NCI-H2107 (cell line): ENCODE measurements around the gene NOS1AP.

Source experiments
- DNase-seq: peaks from one replicate; lab custom pipeline; 2025; lab: John Stamatoyannopoulos, UW

Gene NOS1AP

GRCh38 chr1:162090378-162090777 lies 20.9 kb downstream of the NOS1AP start:
- no peak for DNase-seq

GRCh38 chr1:162091681-162092524 lies 22.4 kb downstream of the NOS1AP start:
- DNase-seq = no peak

GRCh38 chr1:162093095-162093494 lies 23.6 kb downstream of the NOS1AP start:
- no peak for DNase-seq

GRCh38 chr1:162094271-162094670 lies 24.8 kb downstream of the NOS1AP start:
- no peak for DNase-seq

- DNase-seq = no peak
Observed at GRCh38 chr1:162094723-162095122, 25.2 kb downstream of the NOS1AP start.

- DNase-seq = no peak
Observed at GRCh38 chr1:162107911-162108310, 38.4 kb downstream of the NOS1AP start.

GRCh38 chr1:162108426-162108825 lies 38.9 kb downstream of the NOS1AP start:
- DNase-seq = no peak

GRCh38 chr1:162110910-162111309 lies 41.4 kb downstream of the NOS1AP start:
- no peak for DNase-seq

- no peak for DNase-seq
Observed at GRCh38 chr1:162111572-162111971, 42.1 kb downstream of the NOS1AP start.

- DNase-seq = no peak
Observed at GRCh38 chr1:162113419-162113818, 43.9 kb downstream of the NOS1AP start.

GRCh38 chr1:162117039-162117774 lies 47.7 kb downstream of the NOS1AP start:
- no peak for DNase-seq

GRCh38 chr1:162118063-162118462 lies 48.6 kb downstream of the NOS1AP start:
- no peak for DNase-seq

- no peak for DNase-seq
Observed at GRCh38 chr1:162128693-162129356, 59.3 kb downstream of the NOS1AP start.

- no peak for DNase-seq
Observed at GRCh38 chr1:162130308-162130707, 60.8 kb downstream of the NOS1AP start.

GRCh38 chr1:162131400-162132321 lies 62.2 kb downstream of the NOS1AP start:
- no peak for DNase-seq

GRCh38 chr1:162133566-162133965 lies 64.1 kb downstream of the NOS1AP start:
- no peak for DNase-seq

- no peak for DNase-seq
Observed at GRCh38 chr1:162134646-162135045, 65.2 kb downstream of the NOS1AP start.

- DNase-seq = no peak
Observed at GRCh38 chr1:162135271-162135775, 65.8 kb downstream of the NOS1AP start.

GRCh38 chr1:162136760-162137159 lies 67.3 kb downstream of the NOS1AP start:
- DNase-seq = no peak

- no peak for DNase-seq
Observed at GRCh38 chr1:162137179-162137960, 67.9 kb downstream of the NOS1AP start.

GRCh38 chr1:162138112-162138511 lies 68.6 kb downstream of the NOS1AP start:
- DNase-seq = no peak
